ENCODE results near the gene IL36A.

Gene IL36A

DNA sequence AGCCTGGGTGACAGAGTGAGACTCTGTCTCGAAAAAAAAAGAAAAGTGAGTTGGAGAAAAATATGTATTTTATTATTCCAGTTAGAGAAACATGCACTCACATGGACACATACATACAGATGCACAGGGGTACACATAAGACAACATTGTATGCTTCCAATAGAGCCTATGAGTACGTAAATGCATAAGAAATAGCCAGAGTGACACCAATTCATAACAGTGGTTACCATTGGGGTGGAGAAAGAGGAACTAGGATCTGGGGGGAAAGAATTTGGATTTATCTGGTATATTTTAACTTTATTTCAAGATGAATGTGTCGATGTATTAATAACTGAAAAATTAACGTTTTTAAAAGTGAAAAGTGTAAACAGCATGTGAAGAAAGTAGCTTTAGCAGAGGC, 16.1 kb downstream of the IL36A start:
- TF ChIP-seq, protein P1, sequence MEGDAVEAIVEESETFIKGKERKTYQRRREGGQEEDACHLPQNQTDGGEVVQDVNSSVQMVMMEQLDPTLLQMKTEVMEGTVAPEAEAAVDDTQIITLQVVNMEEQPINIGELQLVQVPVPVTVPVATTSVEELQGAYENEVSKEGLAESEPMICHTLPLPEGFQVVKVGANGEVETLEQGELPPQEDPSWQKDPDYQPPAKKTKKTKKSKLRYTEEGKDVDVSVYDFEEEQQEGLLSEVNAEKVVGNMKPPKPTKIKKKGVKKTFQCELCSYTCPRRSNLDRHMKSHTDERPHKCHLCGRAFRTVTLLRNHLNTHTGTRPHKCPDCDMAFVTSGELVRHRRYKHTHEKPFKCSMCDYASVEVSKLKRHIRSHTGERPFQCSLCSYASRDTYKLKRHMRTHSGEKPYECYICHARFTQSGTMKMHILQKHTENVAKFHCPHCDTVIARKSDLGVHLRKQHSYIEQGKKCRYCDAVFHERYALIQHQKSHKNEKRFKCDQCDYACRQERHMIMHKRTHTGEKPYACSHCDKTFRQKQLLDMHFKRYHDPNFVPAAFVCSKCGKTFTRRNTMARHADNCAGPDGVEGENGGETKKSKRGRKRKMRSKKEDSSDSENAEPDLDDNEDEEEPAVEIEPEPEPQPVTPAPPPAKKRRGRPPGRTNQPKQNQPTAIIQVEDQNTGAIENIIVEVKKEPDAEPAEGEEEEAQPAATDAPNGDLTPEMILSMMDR (conservative IDR thresholded peaks at IDR 0.05; ENCODE audit: low read depth), result no peak
- H3K27ac ChIP-seq, result no peak overlapping the region
- ChIA-PET POLR2A (ENCODE audit: low non-redundant PET) (no interaction called here), CTCF (interaction anchor here (0.6 to 1.1 kb wide), 2 partner anchors 19 to 67 kb away, joined by 3 read pairs; no protein-coding TSS in a partner anchor)
- DNase-seq (ENCODE audit: low spot score), result no peak

DNA sequence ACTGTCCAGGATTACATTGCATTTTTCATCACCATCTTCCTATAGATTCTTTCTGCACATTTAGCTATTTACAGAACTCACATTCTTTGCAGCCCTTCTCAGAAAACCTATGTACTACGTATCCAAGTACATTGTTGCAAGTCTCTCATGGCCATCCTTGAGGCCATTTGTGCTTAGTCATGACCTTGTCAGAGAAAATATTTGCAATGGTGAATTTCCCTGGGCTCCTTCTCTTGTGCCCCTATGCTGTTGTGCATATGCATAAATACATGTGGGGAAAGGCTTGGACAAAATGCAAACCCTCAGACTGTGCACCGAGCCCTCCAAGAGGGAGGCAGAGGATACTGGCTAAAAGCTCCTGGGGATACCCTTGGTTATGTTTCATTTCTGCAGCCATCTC, 19.5 kb downstream of the IL36A start:
- TF ChIP-seq, protein P1 (conservative IDR thresholded peaks at IDR 0.05; ENCODE audit: low read depth), result no peak
- DNase-seq (ENCODE audit: low spot score), result no peak
- ChIA-PET POLR2A (ENCODE audit: low non-redundant PET) (no interaction called here), CTCF (interaction anchor here (0.5 to 0.6 kb wide), 2 partner anchors 100 to 114 kb away, joined by 3 to 4 read pairs; no protein-coding TSS in a partner anchor)
- H3K27ac ChIP-seq, result no peak overlapping the region

DNA sequence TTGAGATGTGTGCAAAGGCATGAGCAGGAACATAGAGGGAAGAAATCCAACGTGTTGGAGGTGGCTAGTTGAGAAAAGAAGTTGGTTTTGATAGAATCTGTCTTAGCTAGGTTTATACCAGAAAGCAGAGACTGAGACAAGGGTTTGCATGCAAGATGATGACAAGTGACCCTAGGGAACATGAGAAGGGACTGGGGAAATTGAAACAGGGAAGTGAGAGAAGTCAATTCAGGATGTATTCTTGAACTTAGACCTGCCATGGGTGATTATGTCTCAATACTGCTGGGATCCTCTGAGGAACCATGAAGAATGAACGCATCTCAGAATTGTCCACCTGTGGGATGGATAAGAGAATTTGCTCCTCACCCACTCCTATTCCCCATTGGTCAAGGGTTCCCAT, 20.5 kb downstream of the IL36A start:
- DNase-seq (ENCODE audit: low spot score), result no peak
- ChIA-PET POLR2A (ENCODE audit: low non-redundant PET) (no interaction called here), CTCF (interaction anchor here (0.6 kb wide), 1 partner anchor 296 kb away, joined by 3 read pairs; no protein-coding TSS in a partner anchor)
- no peak overlapping the region for H3K27ac ChIP-seq
- TF ChIP-seq, protein P1 (conservative IDR thresholded peaks at IDR 0.05; ENCODE audit: low read depth), result no peak

DNA sequence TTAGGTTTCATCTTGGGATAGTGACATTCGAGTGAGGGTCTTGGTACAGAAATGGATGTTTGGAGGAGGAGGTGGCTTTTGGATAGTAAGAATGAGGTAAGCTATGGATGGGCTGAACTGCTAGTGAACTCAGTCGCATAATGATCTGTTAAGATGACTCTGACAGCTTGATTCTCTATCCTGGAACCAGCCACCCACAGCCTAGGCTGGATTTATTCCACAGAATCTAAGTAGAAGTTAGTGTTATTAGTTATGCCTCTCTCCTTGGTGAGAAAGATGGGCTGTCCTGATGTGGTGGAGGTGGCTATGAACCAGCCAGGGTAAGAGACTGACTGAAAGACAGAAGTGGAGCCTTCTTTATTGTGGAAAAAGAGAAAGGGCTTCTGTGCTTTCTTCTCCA, 22.4 kb downstream of the IL36A start:
- no peak for DNase-seq (ENCODE audit: low spot score)
- H3K27ac ChIP-seq, result no peak overlapping the region
- TF ChIP-seq, protein P1 (conservative IDR thresholded peaks at IDR 0.05; ENCODE audit: low read depth), result no peak
- ChIA-PET POLR2A (ENCODE audit: low non-redundant PET) (no interaction called here), CTCF (no interaction called here)

DNA sequence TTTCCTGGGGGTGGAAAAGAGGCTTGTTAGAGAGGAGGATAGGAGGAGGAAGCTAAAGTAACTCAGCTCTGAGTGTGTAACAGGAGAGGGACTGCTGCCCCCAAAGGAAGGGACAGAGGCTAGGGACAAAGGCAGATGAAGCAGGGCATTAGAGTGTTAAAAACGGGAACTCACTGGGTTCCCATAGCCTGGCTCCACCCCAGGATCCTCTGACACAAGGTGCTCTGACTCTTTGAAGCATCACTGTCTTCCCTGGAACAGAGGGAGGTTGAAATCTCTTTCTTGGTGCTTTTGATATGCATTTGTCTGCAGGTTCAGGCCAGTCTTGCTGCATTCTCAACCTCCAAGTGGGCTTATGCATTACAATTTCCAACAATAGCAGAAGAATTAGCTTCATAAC, 22.9 kb downstream of the IL36A start:
- POLR2A ChIA-PET (ENCODE audit: low non-redundant PET), result no interaction called here
- no peak overlapping the region for H3K27ac ChIP-seq
- DNase-seq (ENCODE audit: low spot score), result no peak
- CTCF ChIA-PET, result no interaction called here
- TF ChIP-seq, protein P1 (conservative IDR thresholded peaks at IDR 0.05; ENCODE audit: low read depth), result no peak

DNA sequence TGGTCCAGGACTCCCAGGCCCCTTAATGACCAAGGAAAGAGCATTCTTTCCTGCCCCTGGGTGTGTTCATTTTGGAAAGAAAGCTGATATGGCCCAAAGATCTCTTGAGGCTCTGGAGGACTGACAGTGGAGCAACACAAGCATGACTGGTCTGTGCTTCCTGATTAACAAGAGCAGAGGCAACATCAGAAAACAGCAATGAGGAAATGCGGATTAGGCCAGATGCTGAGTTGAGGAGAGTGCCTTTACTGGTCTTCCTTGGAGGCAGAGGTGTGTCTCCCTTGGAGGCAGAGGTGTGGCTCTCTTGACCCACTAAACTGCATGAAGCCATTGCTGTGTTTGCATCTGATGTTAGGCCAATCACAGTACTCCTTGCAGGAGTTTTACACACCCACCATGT, 27.5 kb downstream of the IL36A start:
- no peak for DNase-seq (ENCODE audit: low spot score)
- H3K27ac ChIP-seq, result no peak overlapping the region
- POLR2A ChIA-PET (ENCODE audit: low non-redundant PET), result no interaction called here
- CTCF ChIA-PET, result no interaction called here
- TF ChIP-seq, protein P1 (conservative IDR thresholded peaks at IDR 0.05; ENCODE audit: low read depth), result no peak

DNA sequence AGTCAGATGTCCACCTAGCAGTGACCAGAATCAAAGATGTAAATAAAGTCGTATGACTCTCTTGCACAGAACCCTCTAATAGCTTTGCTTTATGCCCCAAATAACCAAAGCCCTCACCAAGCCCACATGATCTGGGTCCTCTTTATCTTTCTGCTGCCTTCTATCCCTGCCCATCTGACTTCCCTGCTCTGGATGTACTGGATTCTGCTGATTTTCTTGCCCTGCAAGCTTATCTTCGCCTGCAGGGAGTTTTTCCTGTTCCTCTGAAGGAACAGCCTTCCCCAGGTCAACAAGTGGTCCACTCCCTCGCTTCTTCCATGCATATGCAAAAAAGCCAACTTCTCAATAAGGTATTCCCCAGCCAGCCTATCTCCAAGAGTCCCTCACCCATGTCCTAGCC, 28.8 kb downstream of the IL36A start:
- DNase-seq (ENCODE audit: low spot score), result no peak
- ChIA-PET POLR2A (ENCODE audit: low non-redundant PET) (no interaction called here), CTCF (no interaction called here)
- TF ChIP-seq, protein P1 (conservative IDR thresholded peaks at IDR 0.05; ENCODE audit: low read depth), result no peak
- H3K27ac ChIP-seq, result no peak overlapping the region
